Neuronal stem cell (in vitro differentiated cells): ENCODE results near the gene CACNG5.

Experiments used
- DNase-seq: peaks from one replicate; pipeline ENCODE4 v3.0.0-alpha.2; 2013; ENCODE audit warnings: low spot score
- H2AFZ ChIP-seq: one replicate; pipeline ENCODE4 v1.6.1; 2013; ENCODE audit warnings: mild to moderate bottlenecking, low read length, inconsistent platforms
- H2AK5ac ChIP-seq: 2 replicates; pipeline ENCODE4 v1.6.1; 2013; ENCODE audit warnings: low read depth, mild to moderate bottlenecking, inconsistent platforms, low read length, moderate library complexity, mixed read lengths
- H2BK120ac ChIP-seq: 2 replicates; pipeline ENCODE4 v1.6.1; 2013; ENCODE audit warnings: low read depth, mild to moderate bottlenecking, inconsistent platforms, low read length, moderate library complexity, mixed read lengths
- H2BK12ac ChIP-seq: one replicate; pipeline ENCODE4 v1.6.1; 2013; ENCODE audit warnings: low read length, inconsistent platforms
- H2BK15ac ChIP-seq: 2 replicates; pipeline ENCODE4 v1.6.1; 2013; ENCODE audit warnings: mild to moderate bottlenecking, low read length, inconsistent platforms, mixed read lengths
- H2BK5ac ChIP-seq: one replicate; pipeline ENCODE4 v1.6.1; 2013; ENCODE audit warnings: inconsistent platforms, mild to moderate bottlenecking, low read length, moderate library complexity
- H3K14ac ChIP-seq: one replicate; pipeline ENCODE4 v1.6.1; 2013; ENCODE audit warnings: low read length, inconsistent platforms
- H3K18ac ChIP-seq: 2 replicates; pipeline ENCODE4 v1.6.1; 2013; ENCODE audit warnings: low read length, inconsistent platforms
- H3K23ac ChIP-seq: 2 replicates; pipeline ENCODE4 v1.6.1; 2013; ENCODE audit warnings: low read depth, mild to moderate bottlenecking, mixed read lengths, low read length, inconsistent platforms; ENCODE audit not compliant: poor library complexity
- H3K27ac ChIP-seq: replicated peaks from 3 replicates; pipeline ENCODE4 v1.5.1; 2013; ENCODE audit warnings: low read length, inconsistent platforms
- H3K27me3 ChIP-seq, 3 experiments: 2 replicates each; pipeline ENCODE4 v1.6.1; 2013; ENCODE audit warnings: low read length in 3 of 3, mild to moderate bottlenecking in 2 of 3, inconsistent platforms in 1 of 3, low read depth in 1 of 3, mixed read lengths in 1 of 3, moderate library complexity in 1 of 3; ENCODE audit not compliant: control insufficient read depth in 3 of 3, insufficient read depth in 3 of 3
- H3K36me3 ChIP-seq, 2 donors: replicated peaks in 1 of 2; 2 replicates each; pipeline ENCODE4 v1.6.1; 2013; ENCODE audit warnings: low read length in 2 of 2; ENCODE audit not compliant: control insufficient read depth in 2 of 2, insufficient read depth in 2 of 2
- H3K4ac ChIP-seq: 2 replicates; pipeline ENCODE4 v1.6.1; 2013; ENCODE audit warnings: inconsistent platforms, mild to moderate bottlenecking, low read length, moderate library complexity
- H3K4me1 ChIP-seq, 2 donors: 1 replicate in 1 of 2; 2 replicates in 1 of 2; pipeline ENCODE4 v1.6.1; 2013; ENCODE audit warnings: low read length in 2 of 2, low read depth in 1 of 2; ENCODE audit not compliant: control insufficient read depth in 2 of 2, insufficient read depth in 1 of 2
- H3K4me2 ChIP-seq: one replicate; pipeline ENCODE4 v1.6.1; 2013; ENCODE audit warnings: mild to moderate bottlenecking, low read length, inconsistent platforms; ENCODE audit not compliant: insufficient read depth, poor library complexity, severe bottlenecking
- H3K4me3 ChIP-seq, 2 donors: 2 replicates each; pipeline ENCODE4 v1.5.1; 2013; ENCODE audit warnings: low read length in 2 of 2, mild to moderate bottlenecking in 2 of 2, inconsistent platforms in 1 of 2, moderate library complexity in 1 of 2
- H3K79me1 ChIP-seq: one replicate; pipeline ENCODE4 v1.6.1; 2013; ENCODE audit warnings: low read depth, mild to moderate bottlenecking, inconsistent platforms, low read length, moderate library complexity
- H3K9ac ChIP-seq: one replicate; pipeline ENCODE4 v1.6.1; 2013; ENCODE audit warnings: mild to moderate bottlenecking, low read depth, low read length, inconsistent platforms; ENCODE audit not compliant: poor library complexity
- H3K9me3 ChIP-seq, 2 donors: replicated peaks in 1 of 2; 2 replicates each; pipeline versions ENCODE3 to v1.6.1; 2013; ENCODE audit warnings: low read length in 2 of 2, mild to moderate bottlenecking in 2 of 2, inconsistent platforms in 1 of 2, low read depth in 1 of 2, mixed read lengths in 1 of 2, moderate library complexity in 1 of 2; ENCODE audit not compliant: control insufficient read depth in 2 of 2, insufficient read depth in 1 of 2
- H4K8ac ChIP-seq: one replicate; pipeline ENCODE4 v1.6.1; 2013; ENCODE audit warnings: low read depth, mild to moderate bottlenecking, inconsistent platforms, low read length, moderate library complexity
- H4K91ac ChIP-seq: one replicate; pipeline ENCODE4 v1.6.1; 2013; ENCODE audit warnings: low read length, low read depth, mild to moderate bottlenecking, inconsistent platforms; ENCODE audit not compliant: poor library complexity
- whole genome bisulfite sequencing, 2 donors: extraction: QIAGEN DNeasy Blood & Tissue Kit; methylation state at CpG; one replicate each; pipeline ENCODE4 v1.1.7; 2013; ENCODE audit warnings: missing lambda C conversion rate in 2 of 2, mixed read lengths in 1 of 2; ENCODE audit not compliant: insufficient read length in 2 of 2, insufficient replicate concordance in 1 of 2; ENCODE audit errors: extremely low coverage in 2 of 2; 5-methylcytosine and 5-hydroxymethylcytosine counted together

CACNG5 gene

GRCh38 chr17:66910651-66911285 lies 75.9 kb downstream of the CACNG5 start:
- WGBS, 2 donors: no CpG with 5 or more reads among the region's 18 CpGs
- Histone ChIP-seq H3K14ac (no peak overlapping the region), H4K91ac (no peak overlapping the region), H2BK15ac (no peak overlapping the region), H3K36me3 (no peaks in the 10 kb centered on the region), H3K27ac (no peak overlapping the region), H2BK12ac (no peak overlapping the region), H2AFZ (no peak overlapping the region), H3K9ac (peak overlapping the region; percentile 10), H2AK5ac (no peak overlapping the region), H3K4me2 (no peak overlapping the region), H3K9me3 (no peaks in the 10 kb centered on the region), H3K18ac (peak overlapping the region; percentile 29), H3K4me1 (no peaks in the 10 kb centered on the region), H2BK5ac (no peak overlapping the region), H2BK120ac (no peak overlapping the region), H3K23ac (no peak overlapping the region), H3K27me3 (peaks cover 0 to 15% (median 0%) of the 10 kb centered on the region in 3 experiments), H4K8ac (no peak overlapping the region), H3K79me1 (no peaks in the 10 kb centered on the region), H3K4me3 (peak overlapping the region in 1 of 2 donors; percentile 56), H3K4ac (no peak overlapping the region)
- DNase-seq: no peak

DNA sequence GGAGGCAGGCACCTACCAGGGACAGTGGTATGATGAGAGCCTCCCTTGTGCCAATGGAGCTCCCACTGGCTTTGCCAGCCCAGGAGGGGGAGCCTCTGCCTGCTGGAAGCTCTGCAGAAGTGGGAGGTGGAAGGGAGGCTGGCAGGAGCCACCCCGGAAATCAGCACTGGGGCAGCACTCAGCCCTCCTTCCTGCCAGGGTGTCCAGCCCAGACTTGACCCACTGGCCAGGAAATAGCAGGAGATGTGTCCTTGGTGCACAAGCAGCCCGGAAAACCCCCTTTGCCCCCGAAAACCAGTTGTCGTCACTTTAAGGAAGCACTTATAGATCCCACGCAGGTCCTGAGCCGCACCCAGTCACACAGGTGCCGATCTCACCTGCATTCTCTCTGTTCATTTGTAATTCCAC lies 80.3 kb downstream of the CACNG5 start:
- H3K9ac ChIP-seq: no peak overlapping the region
- H3K4ac ChIP-seq: no peak overlapping the region
- no peak overlapping the region for H2BK12ac ChIP-seq
- no peak overlapping the region for H3K4me2 ChIP-seq
- H3K14ac ChIP-seq: no peak overlapping the region
- H2BK5ac ChIP-seq: no peak overlapping the region
- H4K8ac ChIP-seq: no peak overlapping the region
- peaks cover 0 to 1% of the 10 kb centered on the region in 2 donors for H3K9me3 ChIP-seq
- WGBS, 2 donors: no CpG with 5 or more reads among the region's 7 CpGs
- H2AFZ ChIP-seq: no peak overlapping the region
- H3K27me3 ChIP-seq: peaks cover 0 to 7% (median 0%) of the 10 kb centered on the region in 3 experiments
- H3K18ac ChIP-seq: no peak overlapping the region
- H4K91ac ChIP-seq: no peak overlapping the region
- no peak overlapping the region for H3K27ac ChIP-seq
- no peak for DNase-seq
- no peak overlapping the region for H2BK120ac ChIP-seq
- no peaks in the 10 kb centered on the region for H3K4me1 ChIP-seq
- no peak overlapping the region for H3K23ac ChIP-seq
- no peak overlapping the region for H3K4me3 ChIP-seq
- H3K79me1 ChIP-seq: no peaks in the 10 kb centered on the region
- H2AK5ac ChIP-seq: no peak overlapping the region
- H2BK15ac ChIP-seq: no peak overlapping the region
- no peaks in the 10 kb centered on the region for H3K36me3 ChIP-seq

DNA sequence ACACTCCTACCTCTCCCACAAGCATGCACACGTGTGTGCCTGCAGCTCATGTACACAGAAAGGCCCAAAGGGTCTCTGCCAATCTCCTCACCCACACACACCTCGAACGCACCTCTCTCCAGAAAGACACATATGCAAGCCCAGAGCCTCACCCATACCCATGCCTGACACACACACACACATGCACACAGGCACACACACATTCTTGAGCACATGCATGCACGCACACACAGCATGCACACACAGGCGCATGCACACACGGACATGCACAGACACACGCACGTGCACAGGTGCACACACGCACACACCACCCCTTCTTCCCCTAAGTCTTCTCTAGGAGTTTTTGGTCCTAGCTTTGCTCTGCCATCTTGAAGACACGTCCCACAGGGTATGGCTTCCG lies 80.9 kb downstream of the CACNG5 start:
- Histone ChIP-seq H4K8ac (peak overlapping the region; percentile 92), H4K91ac (no peak overlapping the region), H3K27me3 (peaks cover 0 to 7% (median 0%) of the 10 kb centered on the region in 3 experiments), H3K18ac (peak overlapping the region; percentile 35), H3K14ac (peak overlapping the region; percentile 76), H2BK120ac (no peak overlapping the region), H3K4me2 (no peak overlapping the region), H3K23ac (peak overlapping the region; percentile 90), H3K9ac (no peak overlapping the region), H3K27ac (no peak overlapping the region), H2BK12ac (peak overlapping the region; percentile 97), H2AK5ac (peak overlapping the region; percentile 21), H3K9me3 (peaks cover 0 to 3% of the 10 kb centered on the region in 2 donors), H3K36me3 (no peaks in the 10 kb centered on the region), H2BK15ac (peak overlapping the region; percentile 6), H3K4me1 (no peaks in the 10 kb centered on the region), H2AFZ (no peak overlapping the region), H2BK5ac (no peak overlapping the region), H3K4ac (peak overlapping the region; percentile 60), H3K4me3 (peak overlapping the region in 1 of 2 donors; percentile 72), H3K79me1 (no peaks in the 10 kb centered on the region)
- no CpG with 5 or more reads among the region's 11 CpGs for WGBS, 2 donors
- DNase-seq: no peak

DNA sequence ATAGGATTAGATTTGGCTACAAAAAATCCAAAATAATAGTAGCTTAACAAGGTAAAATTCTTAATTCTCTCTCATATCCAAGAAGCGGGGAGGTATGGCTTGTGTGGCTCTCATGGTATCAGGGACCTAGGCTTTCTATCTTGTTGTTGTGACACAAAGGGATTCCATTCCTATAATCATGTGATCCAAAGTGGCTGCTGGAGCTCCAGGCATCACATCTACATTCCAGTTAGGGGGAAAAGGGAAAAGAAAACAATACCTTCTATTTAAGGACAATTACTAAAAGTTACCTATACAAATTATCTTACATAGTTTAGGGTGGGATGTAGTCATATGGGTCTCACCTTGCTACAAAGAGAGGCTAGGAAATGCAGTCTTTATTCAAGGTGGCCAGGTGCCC lies 82.0 kb downstream of the CACNG5 start:
- Histone ChIP-seq H2BK15ac (no peak overlapping the region), H3K79me1 (no peaks in the 10 kb centered on the region), H3K36me3 (no peaks in the 10 kb centered on the region), H2AFZ (no peak overlapping the region), H3K4me2 (no peak overlapping the region), H3K23ac (no peak overlapping the region), H3K9me3 (peaks cover 0 to 6% of the 10 kb centered on the region in 2 donors), H3K4me3 (no peak overlapping the region), H2BK120ac (no peak overlapping the region), H3K14ac (no peak overlapping the region), H3K18ac (no peak overlapping the region), H3K4me1 (no peaks in the 10 kb centered on the region), H2AK5ac (no peak overlapping the region), H4K8ac (no peak overlapping the region), H2BK5ac (no peak overlapping the region), H3K4ac (no peak overlapping the region), H2BK12ac (no peak overlapping the region), H3K27ac (no peak overlapping the region), H4K91ac (no peak overlapping the region), H3K9ac (no peak overlapping the region), H3K27me3 (peaks cover 0 to 7% (median 0%) of the 10 kb centered on the region in 3 experiments)
- no CpG with 5 or more reads among the region's 1 CpG for WGBS, 2 donors
- DNase-seq: no peak
